HG03025 (cell line): ENCODE results near the gene RAPSN.

Source experiments
- ATAC-seq: cut with Tn5 transposase; IDR thresholded peaks from one replicate; pipeline ENCODE4 v1.9.1; 2021; ENCODE audit warnings: mild to moderate bottlenecking, moderate library complexity; ENCODE audit not compliant: unreplicated experiment, low FRiP score

Gene RAPSN

DNA sequence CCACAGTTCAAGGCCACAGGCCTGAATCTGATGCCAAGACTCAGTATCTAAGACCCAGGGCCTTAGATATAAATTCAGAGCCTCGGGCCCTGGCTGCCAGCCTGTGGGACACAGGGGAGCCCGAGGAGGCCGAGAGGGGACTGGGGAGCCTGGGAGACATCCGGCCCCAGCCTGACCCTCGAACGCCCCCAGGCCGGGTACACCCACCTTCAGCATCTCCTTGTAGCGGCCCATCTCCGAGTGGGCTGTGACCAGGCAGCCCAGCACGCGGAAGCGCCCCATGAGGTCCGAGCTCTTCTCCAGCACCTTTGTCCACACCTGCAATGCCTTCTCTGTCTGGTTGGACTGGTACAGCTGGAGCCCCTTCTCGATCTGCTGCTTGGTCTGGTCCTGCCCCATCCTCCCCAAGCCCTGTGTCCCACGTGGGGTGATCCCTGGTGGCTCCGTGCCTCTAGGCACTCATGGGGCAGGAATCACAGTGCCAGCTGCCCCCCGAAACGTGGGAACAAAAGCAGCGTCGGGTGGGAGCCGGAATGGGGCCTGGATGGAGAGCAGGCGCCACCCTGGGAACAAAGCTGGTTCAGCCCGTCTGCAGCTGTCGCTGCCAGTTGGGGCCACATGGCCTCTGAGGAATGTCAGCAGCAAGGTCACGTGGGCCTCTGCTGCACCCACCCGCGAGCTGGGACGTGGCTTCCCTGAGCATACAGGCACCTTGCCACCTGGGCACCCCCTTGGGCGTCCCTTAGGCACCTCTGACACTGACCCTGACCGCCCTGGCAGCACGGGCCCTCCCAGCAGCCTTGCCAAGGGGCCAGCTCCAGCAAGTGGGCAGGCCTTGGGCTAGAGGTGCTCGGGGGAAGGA is at the start of gene RAPSN:
TSS of gene RAPSN (minus strand) at position 571 of the 862 bp plus-strand sequence. CDS start at position 399, 172 bp downstream.
- ATAC-seq, result no peak

DNA sequence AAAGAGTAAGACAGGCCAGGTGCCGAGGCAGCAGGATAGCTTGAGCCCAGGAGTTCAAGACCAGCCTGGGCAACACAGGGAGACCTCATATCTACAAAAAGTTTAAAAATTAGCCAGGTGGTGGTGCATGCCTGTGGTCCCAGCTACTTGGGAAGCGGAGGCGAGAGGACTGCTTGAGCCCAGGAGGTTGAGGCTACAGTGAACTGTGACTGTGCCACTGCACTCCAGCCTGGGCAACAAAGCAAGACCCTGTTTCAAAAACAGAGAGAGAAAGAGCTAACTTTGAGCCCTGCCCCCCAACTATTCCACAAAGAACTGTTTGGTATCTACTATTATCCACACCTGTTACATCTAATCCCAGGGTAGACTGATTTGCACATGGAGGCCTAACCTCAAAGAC is 49.2 kb upstream of the RAPSN start:
- ATAC-seq, result no peak

DNA sequence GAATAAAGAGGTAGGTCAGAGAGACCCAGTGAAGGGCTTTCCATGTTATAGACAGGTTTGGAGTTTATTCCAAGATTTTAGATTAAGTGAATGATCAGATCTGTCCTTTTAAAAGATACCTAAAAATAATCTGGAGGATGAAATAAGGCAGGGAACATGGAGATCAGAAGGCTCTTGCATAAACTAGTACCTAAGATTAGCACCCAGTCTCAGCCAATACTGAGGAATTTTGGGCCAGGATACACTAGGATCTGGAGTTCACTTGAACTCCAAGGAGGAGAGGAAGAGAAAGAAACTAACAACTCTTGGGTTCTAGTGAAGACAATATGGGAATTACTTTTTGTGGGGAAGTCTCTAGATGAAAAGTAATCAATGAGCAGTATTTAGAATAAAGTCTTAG is 47.9 kb upstream of the RAPSN start:
- ATAC-seq, result no peak

DNA sequence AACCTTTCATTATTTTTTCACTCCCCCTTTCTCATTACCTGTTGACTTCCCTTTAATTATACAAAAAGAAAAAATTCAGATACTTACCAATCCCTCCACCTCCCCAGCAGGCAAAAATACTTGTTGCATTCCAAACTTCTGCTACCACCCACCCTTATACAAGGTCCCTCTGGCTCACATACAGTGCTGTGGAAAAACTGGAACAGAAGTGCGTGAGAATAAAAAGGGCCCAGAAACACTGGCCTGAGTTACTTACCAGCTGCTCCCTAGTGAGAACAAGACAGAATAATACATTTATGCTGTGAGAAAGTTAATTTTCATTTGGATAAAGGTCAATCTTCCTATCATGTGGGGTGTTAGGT is 46.9 kb upstream of the RAPSN start:
- ATAC-seq, result no peak

DNA sequence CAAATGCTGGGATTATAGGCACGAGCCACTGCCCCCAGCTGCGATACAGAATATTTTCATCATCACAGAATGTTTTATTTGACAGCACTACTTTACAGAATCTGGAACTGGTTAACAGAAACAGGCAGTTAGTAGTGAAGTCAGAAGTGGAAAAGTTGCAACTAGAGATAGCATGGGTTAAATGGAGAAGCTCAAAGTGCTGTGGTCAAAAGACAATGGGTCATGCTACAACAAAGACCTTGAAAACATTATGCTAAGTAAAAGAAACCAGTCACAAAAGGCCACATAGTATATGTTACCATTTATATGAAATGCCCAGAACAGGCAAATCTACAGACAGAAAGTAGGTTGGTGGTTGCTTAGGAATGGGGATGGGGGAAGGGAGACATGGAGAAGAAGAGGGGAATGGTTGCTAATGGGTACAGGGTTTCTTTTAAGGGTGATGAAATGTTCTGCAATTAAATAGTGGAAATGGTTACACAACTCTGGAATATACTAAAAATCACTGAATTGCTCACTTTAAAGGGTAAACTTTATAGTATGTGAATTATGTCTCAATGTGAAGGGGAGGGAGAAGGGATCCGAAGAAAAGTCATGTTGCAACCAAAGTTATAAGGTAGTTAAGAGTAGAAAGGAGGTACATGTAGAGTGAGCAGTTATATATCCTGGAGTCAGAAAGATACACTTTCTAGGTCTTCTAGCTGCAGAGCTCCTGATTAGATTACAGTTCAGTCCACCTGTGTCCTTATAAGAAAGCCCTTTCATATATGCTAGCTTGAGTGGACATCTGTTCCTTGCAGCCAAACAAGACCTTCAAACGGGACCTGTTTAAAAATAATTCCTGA is 46.3 kb upstream of the RAPSN start:
- no peak for ATAC-seq

DNA sequence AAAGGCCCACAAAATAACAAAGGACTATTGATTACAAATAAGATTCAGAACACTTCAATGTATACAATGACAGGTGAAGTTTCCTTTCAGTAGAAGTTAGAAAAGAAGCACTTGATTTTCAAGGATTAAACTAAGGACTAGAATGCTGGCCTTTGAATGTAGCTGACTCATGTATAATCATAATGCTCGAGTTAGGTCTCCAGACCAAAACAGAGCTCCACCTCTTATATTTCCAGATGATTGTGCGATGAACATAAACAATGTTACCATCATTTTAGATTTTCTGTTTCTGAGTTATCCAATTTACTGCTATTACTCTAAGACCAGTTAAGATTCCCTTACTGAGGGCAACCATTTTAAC is 40.4 kb upstream of the RAPSN start:
- ATAC-seq, result no peak

DNA sequence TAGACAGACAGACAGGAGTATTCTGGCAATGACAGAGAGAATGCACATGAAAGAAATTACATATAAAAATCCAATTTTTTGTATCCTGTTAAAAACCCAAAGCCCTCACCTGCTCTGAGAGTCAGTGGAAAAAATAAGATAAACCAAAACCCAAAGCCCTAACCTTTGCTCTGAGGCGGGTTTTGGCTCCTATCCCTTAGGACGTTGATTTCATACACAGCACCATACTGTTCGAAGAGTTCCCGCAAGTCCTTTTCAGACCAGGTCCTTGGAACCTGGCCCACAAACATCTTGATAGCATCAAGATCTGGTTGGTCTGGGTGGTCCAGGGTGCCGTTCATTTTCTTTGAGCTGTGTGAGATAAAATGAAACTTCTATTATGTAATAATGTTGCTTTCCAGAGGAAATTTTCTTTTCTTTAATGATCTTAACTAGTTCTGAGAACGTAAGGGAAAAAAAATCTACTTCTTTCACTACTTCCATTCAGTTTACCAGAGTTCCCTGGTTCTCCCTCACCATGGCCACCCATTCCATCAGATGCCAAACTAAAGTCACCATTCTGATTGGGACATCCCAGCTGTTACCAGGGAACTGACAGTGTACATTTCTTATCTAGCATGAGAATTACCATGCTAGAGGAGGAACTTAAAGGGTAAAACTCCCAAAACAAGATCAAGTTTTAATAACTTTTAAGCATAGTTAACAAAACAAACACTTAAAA is 39.9 kb upstream of the RAPSN start:
- no peak for ATAC-seq

DNA sequence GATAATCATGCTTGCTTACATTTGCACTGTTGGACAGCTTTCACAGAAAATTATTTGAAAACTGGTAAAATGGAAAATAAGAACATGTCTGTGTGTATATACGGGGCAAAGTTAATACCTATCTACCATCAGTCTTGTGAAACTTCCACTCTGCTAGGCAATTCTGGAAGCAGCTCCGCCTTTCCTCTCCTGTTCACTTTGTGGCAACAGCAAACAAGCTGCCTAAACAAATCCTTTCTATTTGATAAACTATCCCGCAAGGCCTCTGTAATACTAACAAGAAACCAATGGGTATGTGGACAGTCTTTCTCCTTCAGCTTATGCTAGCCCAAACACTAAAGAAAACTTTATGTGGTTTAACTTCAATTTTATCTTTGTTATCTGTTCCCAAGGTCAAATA is 39.2 kb upstream of the RAPSN start:
- no peak for ATAC-seq

DNA sequence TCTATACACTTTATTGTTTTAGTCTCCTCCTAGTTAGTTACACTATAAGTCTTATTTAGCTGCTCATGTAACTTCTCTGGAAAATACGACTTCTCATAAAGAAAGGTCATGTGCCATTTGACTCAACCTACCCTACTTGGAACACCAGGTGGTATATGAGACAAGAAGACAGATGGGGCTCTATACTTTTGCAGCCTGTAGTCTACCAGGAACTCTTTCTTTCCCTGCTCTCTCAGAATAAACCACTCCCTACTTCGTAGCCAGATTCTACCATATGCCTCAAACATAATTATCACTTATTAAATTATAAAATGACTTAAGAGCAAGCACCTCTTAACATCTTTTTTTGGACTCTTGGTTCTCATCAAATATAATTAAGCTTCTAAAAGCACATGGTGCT is 38.5 kb upstream of the RAPSN start:
- no peak for ATAC-seq

DNA sequence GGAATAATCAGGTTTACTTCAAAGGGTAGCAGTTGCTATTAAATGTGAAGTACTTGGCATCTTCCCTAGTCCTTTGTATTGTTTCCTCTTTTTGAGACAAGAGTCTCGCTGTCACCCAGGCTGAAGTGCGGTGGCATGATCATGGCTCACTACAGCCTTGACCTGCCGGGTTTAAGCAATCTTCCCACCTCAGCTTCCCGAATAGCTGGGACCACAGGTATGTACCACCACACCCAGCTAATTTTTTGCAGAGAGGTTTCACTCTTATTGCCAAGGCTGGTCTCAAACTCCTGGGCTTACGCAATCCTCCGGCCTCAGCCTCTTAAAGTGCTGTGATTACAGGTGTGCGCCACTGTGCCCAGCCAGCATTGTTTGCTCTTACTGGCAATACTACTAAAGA is 36.2 kb upstream of the RAPSN start:
- no peak for ATAC-seq

DNA sequence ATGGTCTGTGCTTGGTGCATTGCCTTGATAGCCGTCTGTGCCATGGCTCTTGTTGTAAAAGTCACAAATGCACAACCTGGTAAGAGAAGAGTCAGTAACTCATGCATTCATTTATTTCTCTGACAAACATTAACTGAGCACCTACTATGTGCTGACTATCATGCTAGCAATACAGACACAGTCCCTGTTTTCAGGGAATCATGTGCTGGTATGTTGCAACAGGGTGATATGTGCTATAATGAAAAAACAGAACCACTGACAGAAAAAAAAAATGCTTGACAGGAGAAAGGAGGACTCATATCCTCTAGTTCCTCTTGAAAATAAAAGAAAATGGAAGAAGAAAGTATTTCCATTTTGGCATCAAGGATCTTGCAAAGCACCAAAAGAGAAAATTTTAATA is 34.5 kb upstream of the RAPSN start:
- no peak for ATAC-seq

DNA sequence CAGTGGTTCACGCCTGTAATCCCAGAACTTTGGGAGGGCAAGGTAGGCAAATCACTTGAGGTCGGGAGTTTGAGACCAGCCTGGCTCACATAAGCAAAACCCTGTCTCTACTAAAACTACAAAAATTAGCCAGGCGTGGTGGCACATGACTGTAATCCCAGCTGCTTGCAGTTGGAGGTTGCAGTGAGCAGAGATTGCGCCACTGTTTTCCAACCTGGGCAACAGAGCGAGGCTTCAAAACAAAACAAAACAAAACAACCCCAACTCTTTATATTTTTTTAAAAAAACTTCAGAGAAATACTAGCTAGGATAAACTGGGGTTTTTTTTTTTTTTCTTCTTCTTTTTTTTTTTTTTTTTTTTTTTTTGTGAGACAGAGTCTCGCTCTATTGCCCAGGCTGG is 31.8 kb upstream of the RAPSN start:
- no peak for ATAC-seq

DNA sequence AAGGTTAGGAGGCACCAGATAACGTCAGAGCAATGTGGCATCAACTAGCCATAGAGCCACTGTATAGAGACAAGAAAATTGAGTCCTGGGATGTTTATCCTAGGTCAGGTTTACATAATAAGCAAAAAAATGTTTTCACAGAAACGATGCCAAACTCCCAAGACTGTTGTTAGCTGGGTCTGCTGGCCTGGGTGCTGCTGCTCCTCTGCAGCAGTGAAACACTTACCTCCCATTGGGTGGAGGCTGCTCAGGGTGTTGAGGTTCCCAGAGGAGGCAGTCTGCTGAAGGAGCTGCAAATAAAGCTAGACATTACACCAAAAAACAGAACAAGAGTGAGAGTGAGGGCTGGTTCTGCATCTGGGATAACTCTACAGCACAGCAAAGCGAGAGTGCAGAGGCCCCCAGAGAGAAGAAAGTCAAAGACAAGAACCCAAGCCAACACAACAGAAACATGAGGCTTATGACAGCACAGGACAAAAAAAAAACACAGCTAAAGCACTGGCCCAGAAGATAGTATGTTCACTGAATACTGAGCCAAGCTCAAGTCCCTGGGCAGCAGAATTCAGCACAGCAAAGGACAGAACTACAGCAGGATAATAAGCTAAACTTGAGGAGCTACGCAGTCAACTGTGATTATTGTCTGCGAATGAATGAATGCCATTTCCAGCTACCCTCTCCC is 29.9 kb upstream of the RAPSN start:
- no peak for ATAC-seq

DNA sequence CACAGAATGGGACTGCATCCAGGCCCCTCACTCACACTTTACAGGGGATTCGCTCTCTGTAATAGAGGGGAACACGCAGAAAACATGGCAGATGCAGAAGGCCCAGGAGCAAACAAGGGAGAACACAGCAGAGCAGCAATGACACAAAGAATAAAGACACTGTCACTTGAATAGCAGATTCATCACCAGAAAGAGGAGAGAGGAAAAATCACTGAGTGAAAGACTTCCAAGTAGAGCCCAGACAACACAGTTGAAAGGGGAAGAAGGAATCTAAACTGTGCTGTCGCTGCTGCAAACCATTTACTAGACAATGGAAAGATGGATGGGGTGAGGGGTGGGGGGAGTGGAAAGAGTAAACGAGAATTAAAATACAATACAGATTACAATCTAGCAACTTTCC is 28.8 kb upstream of the RAPSN start:
- ATAC-seq, result no peak

DNA sequence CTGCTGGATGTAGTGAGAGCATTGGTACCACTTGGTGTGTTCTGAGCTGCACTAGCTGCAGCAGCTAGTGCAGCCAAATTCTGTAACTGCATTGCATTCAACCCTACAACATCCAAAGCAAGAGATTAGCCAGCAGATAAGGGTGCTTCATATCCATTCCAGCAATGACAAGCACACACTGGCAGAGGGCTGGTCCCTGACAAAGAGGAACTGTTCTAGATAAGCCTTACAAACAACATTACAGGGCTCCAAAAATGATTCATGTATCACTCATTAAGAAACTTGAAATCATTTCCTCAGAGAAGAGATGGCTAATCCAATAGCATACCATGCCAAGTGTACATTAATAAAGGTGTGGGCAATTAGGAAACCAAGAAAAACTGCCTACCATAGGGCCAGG is 28.4 kb upstream of the RAPSN start:
- no peak for ATAC-seq

DNA sequence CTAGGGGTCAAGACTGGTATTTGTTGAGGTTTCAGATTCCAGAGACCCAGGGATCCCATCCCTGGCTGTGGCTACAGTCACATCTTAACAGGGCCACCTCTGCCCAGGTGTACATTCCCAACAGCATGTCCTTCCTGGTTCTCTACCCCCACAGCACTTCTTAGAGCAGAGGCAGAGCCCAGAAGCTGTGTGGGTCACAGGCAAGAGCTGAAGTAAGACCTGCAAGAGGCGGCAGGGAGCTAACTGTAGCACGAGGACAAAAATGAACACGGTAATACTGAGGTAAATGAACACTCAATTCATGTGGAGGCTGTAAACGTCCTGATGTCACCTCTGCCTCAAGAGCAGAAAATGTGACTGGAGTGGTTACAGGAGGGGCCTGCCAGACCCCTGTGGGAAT is 21.7 kb upstream of the RAPSN start:
- no peak for ATAC-seq

DNA sequence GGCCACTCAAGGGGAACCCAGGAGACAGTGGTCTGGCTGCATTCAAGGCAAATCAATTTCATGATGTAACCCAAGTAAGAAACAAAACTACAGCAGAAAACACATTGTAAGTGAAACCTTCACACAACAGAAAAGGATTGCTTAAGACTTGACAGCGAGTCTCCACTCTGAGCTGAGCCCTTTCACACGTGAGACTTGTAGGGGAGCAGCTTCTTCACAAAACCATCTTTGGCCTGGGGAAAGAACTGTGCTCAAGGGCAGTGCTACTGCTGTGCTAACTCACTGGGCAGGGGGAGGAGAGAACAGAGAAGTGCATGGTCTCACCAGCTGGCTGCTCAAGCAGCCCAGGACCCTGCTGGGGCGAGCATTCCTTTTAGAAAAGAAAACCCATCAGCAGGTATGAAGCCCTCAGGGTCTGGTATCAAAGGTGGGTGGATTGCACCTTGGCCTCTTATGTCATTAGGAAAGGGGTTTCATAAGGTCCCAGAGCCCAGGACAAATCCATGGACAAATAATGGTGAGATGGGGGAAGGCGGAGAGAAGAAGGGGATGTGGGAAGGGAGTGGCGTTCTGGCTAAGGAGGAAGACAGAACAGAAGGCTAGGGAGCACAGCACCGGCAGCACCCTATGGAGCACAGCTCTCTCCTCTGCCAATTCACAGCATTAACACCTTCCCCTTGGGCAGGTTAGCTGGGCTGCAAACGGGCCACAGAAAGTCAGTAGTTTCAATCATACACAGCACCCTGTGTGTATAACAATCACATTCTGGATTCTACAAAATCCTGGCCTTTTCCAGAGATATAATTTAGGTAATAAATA is 20.6 kb upstream of the RAPSN start:
- ATAC-seq, result no peak

DNA sequence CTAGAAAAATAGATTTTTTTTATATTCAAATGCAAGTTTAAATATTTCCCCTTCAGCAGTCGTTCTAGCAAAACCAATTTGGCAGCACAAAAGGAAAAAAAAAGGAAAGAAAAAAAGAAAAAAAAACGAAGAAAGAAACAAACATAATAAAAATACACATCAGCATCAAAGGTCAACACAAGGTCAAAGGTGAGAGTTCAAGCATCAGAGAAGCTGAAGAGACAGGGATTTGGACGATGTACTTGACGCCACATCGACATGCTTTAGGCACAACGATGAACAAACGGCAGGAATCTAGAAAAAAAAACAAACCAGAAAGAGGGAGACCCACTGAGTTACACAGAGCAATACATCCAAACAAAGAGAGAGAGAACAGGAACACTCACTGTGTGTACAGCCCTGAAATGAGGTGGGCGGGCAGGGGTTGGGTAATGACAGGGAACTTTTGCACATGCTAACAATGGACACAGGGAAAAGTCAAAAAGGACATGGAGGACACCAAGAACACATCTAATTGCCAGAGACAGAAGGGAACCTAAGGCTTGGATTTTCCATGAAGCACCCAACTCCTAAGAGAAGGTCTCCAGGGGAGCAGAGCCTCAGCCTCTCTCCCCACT is 19.8 kb upstream of the RAPSN start:
- no peak for ATAC-seq

DNA sequence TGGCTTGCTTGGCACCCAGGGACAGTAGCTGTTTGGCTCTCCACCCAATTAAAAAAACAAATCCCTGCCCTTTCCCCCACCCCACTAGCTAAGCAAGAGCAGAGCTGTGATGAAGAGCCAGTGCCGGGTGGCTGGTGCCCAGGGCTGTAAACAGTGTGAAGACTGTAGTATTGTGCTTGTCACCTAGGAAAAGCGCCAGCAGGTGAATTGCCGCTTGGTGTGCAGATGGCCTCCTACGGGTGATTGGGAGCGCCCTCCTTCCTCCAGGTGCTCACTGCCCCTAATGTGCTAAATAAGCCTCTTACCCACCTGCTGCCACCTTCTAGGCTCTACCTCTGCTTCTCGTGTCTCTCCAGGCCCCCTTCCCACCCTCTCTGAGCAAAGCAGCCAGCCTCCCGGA is 18.4 kb upstream of the RAPSN start:
- no peak for ATAC-seq
